KBM-7 (cell line): ENCODE measurements around the gene OPN1SW.

Experiments used
- DNase-seq: peaks from one replicate; pipeline ENCODE4 v3.0.0-alpha.2; 2015
- in situ Hi-C: fragments of 300-500 bp; cut with MboI; formaldehyde crosslinking; loops from 2 replicates; pipeline ENCODE4 v1.14.3; 2020; ENCODE audit warnings: low sequenced_read_pairs, low pct_unique_long_range_greater_than_20kb, mixed read lengths

The OPN1SW gene

DNA sequence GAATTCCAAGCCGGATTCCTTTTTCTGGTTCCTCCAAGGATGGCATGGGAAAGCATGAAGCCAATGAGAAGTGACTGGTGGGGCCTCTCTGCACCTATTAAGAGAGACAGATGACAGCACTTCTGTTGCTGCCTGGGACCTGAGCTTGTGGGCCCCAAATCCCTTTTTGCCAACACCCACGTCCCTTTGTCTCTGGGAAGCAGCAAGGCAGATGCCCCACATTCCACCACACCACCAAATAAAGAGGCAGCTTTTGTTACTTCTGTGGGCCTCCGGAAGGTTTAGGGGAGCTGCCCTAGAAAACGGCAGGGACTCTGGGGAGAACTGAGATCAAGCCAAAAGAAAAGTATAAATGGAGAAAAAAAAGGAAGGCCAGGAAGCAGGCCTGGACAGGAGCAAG lies 19.5 kb upstream of the OPN1SW start:
- no peak for DNase-seq
- in situ Hi-C loops: no loop called here

GRCh38 chr7:128794436-128794835 lies 18.8 kb upstream of the OPN1SW start:
- no peak for DNase-seq
- in situ Hi-C loops: no loop called here

DNA sequence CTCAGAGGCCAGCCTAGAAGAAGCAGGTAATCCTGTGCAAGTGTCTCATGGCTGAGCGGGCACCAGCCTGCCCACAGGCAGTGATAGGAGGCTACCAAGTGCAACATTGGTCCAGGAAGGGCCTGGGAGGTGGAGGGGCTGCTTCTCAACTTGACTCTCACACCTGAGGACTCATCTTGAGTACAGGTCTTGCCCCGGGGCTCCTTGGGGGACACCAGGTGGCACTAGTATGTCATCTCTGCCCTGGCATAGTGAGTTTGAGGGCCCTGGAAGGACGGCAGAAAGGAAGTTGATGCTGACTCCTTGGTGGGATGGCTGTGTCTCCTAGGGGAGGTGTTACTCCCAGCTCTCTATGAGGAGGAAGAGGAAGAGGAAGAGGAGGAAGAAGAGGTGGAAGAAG lies 18.4 kb upstream of the OPN1SW start:
- in situ Hi-C loops: no loop called here
- DNase-seq: peak; percentile 24

DNA sequence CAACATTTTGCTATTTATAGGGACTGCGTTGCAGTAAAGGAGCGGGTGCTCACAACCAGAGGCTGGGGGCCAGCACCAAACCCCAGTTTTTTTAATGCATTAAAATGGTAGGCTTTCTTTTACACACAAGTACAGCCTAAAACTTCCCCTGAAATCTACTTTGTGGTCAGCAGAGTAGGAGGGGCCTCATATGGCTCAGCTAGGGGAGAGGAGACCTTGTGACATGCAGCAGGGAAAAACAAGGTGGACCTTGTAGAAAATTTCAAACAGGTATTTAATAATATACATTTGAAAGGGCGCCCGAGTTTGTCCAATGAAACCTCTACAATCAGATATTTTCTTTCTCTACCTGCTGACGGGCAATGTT lies 17.6 kb upstream of the OPN1SW start:
- DNase-seq: peak; percentile 19
- in situ Hi-C loops: no loop called here

GRCh38 chr7:128792471-128793180 lies 17.0 kb upstream of the OPN1SW start:
- peak; percentile 38 for DNase-seq

GRCh38 chr7:128791972-128792327 lies 16.4 kb upstream of the OPN1SW start:
- no peak for DNase-seq
- in situ Hi-C loops: no loop called here

More at GRCh38 chr7:128792471-128793180, 17.0 kb upstream of the OPN1SW start:
- in situ Hi-C loops: no loop called here

GRCh38 chr7:128791121-128791971 lies 15.8 kb upstream of the OPN1SW start, which contains the start of gene CCDC136:
CCDC136 (plus strand) TSS chr7:128791968; CDS start chr7:128792412, 444 bp downstream.
- in situ Hi-C loops: no loop called here
- DNase-seq: peak; percentile 53

- no peak for DNase-seq
Measured at GRCh38 chr7:128790315-128791041, 14.9 kb upstream of the OPN1SW start.

GRCh38 chr7:128788446-128789412 lies 13.1 kb upstream of the OPN1SW start:
- in situ Hi-C loops: no loop called here
- DNase-seq: no peak

More at GRCh38 chr7:128790315-128791041, 14.9 kb upstream of the OPN1SW start:
- in situ Hi-C loops: no loop called here

DNA sequence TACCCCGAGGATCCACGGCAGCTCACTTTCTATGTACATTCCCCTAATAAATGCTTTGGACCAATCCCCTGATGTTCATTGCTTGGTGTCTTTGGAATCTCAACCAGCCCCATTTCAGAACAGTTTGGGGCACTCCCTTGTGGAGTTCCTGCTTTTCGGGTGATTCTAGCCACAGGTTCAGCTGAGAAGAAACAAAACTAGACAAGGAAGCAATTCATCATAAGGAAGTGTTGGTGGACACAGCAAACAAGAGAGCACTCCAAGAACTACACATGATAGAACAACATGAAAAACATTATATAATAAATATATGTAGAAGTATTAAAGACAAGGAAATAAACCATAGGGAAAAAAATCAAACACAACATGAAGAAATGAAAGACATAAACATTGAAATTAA lies 10.1 kb upstream of the OPN1SW start:
- DNase-seq: no peak
- in situ Hi-C loops: no loop called here

DNA sequence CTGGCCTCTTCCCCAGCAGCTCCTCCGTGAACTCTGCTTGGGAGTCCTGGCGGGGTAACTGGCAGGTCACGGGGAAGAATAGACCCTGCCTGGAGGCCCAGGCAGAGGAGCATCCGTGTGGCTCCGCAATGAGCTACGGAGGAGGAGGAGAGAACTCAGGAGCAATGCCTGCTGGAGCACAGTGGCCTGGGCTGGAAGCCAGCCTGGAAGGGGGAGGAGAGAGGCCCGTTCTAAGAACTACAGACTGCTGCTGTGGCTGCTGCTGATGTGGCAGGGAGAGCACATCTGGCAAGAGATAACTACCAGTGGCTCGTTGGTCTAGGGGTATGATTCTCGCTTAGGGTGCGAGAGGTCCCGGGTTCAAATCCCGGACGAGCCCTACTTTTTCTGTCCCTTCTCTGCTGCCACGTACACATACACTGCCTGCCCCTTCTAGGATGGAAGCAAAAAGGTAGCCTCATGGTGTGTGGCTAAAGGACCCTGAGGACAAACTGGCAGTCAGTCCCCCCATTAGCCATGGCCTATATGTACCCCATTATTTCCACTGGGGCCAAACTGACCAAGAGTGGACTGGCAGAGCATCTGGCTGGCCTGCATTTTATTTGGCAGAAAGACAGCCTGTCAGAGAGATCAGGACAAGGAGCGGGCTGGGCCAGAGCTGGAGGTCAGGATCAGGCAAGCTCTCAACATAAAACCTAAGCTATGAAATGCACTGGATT lies 7.7 kb upstream of the OPN1SW start:
- in situ Hi-C loops: no loop called here
- DNase-seq: peak; percentile 68

- no peak for DNase-seq
- in situ Hi-C loops: no loop called here
Measured at GRCh38 chr7:128781851-128782250, 6.3 kb upstream of the OPN1SW start.

DNA sequence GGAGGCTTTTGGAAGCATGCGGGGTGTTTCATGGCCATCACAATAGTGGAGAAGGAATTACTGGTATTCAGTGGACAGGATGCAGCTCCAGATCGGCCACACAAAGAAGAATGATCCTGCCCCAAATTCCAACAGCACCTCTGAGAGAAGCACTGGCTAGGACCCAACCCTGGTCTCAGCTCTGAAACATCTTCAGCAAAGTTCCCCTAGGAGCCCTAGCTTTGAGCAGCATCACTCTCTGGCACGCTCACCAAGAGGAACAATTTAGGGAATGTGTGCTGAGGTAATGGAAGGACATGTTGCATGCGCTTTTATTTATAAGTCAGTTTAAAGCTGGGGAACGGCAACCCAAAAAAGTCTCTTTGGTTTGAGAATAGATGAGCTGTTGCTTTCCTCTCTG lies 5.5 kb upstream of the OPN1SW start:
- no peak for DNase-seq
- in situ Hi-C loops: no loop called here

GRCh38 chr7:128778946-128779345 lies 3.4 kb upstream of the OPN1SW start:
- in situ Hi-C loops: no loop called here
- no peak for DNase-seq

GRCh38 chr7:128777156-128778123 lies 1.8 kb upstream of the OPN1SW start:
- DNase-seq: peak; percentile 24
- in situ Hi-C loops: no loop called here

DNA sequence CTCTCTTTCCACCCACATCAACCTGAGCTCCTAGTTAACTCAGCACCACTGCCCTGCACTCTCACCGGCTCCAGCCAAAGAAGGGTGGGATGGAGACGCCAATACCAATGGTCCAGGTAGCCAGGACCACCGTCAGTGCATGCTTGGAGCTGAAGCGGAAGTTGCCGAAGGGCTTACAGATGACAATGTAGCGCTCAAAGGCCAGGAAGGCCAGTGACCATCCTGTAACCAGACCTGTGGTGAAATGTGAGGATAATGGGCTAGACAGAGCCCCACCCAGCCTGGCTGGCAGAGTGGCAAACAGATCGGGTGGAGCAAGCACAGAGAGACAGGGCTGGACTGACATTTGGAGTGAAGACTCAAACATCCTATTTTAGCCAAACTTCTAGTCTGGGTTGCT lies 673 bp downstream of the OPN1SW start:
- DNase-seq: no peak
- in situ Hi-C loops: no loop called here

GRCh38 chr7:128774029-128774689 lies 1.4 kb downstream of the OPN1SW start:
- DNase-seq: no peak
- in situ Hi-C loops: no loop called here
